HepG2 (cell line): ENCODE measurements around the gene CFAP46. TPM values are rescaled to one million over a fixed set of nuclear protein-coding genes. Genes with fewer than 3 reads are reported as not detected.
A peak's percentile ranks its signal among the peaks of the same experiment; 100 is the strongest.

Experiments
- FOXK1 ChIP-seq: sonication (generic); formaldehyde crosslinking; IDR thresholded peaks from 2 replicates; pipeline ENCODE4 v1.4.0; 2020; ENCODE audit warnings: low read depth, missing genetic modification reagents, borderline replicate concordance
- HDAC6 ChIP-seq: fragments of 200-600 bp; sonication (generic); IDR thresholded peaks from 2 replicates; pipeline ENCODE4 v1.7.0; 2017; ENCODE audit warnings: mild to moderate bottlenecking, antibody characterized with exemption, low read length, low read depth
- KAT2B ChIP-seq: fragments of 150-350 bp; IDR thresholded peaks from 2 replicates; pipeline ENCODE4 v1.6.1; 2014; ENCODE audit warnings: low read depth, low read length, borderline replicate concordance
- MATR3 ChIP-seq: sonication (generic); formaldehyde crosslinking; IDR thresholded peaks from 2 replicates; pipeline ENCODE4 v1.4.0; 2020; ENCODE audit warnings: missing genetic modification reagents
- U2AF2 ChIP-seq: fragments of 200-400 bp; formaldehyde crosslinking; IDR thresholded peaks from 2 replicates; pipeline ENCODE4 v1.6.1; 2017; ENCODE audit warnings: low read depth, mild to moderate bottlenecking, low read length
- XRCC5 ChIP-seq: fragments of 200-400 bp; formaldehyde crosslinking; optimal IDR thresholded peaks from 2 replicates; pipeline ENCODE3; 2017; ENCODE audit warnings: mild to moderate bottlenecking, low read length
- ZNF205 ChIP-seq: IDR thresholded peaks from 2 replicates; pipeline ENCODE4 v1.6.1; 2018; ENCODE audit warnings: missing biosample characterization, missing genetic modification reagents
- ZNF331 ChIP-seq: sonication (generic); formaldehyde crosslinking; IDR thresholded peaks from 2 replicates; pipeline ENCODE4 v1.4.0; 2020; ENCODE audit warnings: missing genetic modification reagents
- ZNF616 ChIP-seq: sonication (generic); formaldehyde crosslinking; IDR thresholded peaks from 2 replicates; pipeline ENCODE4 v1.5.0; 2020; ENCODE audit warnings: low read depth, mild to moderate bottlenecking, missing genetic modification reagents
- polyA plus RNA-seq, 8 experiments: library from polyadenylated mRNA; depleted of rRNA in 3 of 8; stranded (reverse) in 7 of 8; unstranded in 1 of 8; fragments of >200 nt; fragmentation: Illumina TruSeq in 4 of 8; extraction: Trizol in 4 of 8; gene quantifications; 2 replicates each; pipeline versions ENCODE4 v1.2.1 to v1.2.3, GENCODE V29; 2011 to 2016; ENCODE audit warnings: low read depth in 4 of 8, missing spikeins in 1 of 8, mixed read lengths in 1 of 8; ENCODE audit not compliant: insufficient read depth in 1 of 8
- total RNA-seq, 5 experiments: library from RNA; depleted of rRNA; stranded (reverse); fragments of >200 nt; fragmentation: Illumina TruSeq; extraction: Trizol; gene quantifications; 2 replicates each; pipeline ENCODE4 v1.2.3, GENCODE V29; 2016; ENCODE audit warnings: low read depth in 1 of 5
- TF ChIP-seq, protein P1 (sequence below): sonication (generic); formaldehyde crosslinking; IDR thresholded peaks from 2 replicates; pipeline ENCODE4 v1.5.0; 2020; ENCODE audit warnings: mild to moderate bottlenecking, missing genetic modification reagents
- TF ChIP-seq, protein P2 (sequence below), 2 experiments: fragments of 450-650 bp in 1 of 2; sonication (generic) in 1 of 2; formaldehyde crosslinking; IDR thresholded peaks; 2 replicates each; pipeline versions ENCODE4 v1.5.0 to v1.8.0; 2020 to 2022; ENCODE audit warnings: mild to moderate bottlenecking in 1 of 2, missing genetic modification reagents in 1 of 2
- TF ChIP-seq, protein P3 (sequence below): sonication (generic); formaldehyde crosslinking; IDR thresholded peaks from 2 replicates; pipeline ENCODE4 v1.4.0; 2020; ENCODE audit warnings: missing genetic modification reagents
- TF ChIP-seq, protein P4 (sequence below): sonication (generic); formaldehyde crosslinking; IDR thresholded peaks from 2 replicates; pipeline ENCODE4 v1.8.1; 2023; ENCODE audit warnings: mild to moderate bottlenecking, inconsistent platforms, moderate library complexity, missing genetic modification reagents, borderline replicate concordance
- TF ChIP-seq, protein P5 (sequence below): sonication (generic); formaldehyde crosslinking; IDR thresholded peaks from 2 replicates; pipeline ENCODE4 v1.4.0; 2020; ENCODE audit warnings: missing genetic modification reagents
- TF ChIP-seq, protein P6 (sequence below): sonication (generic); formaldehyde crosslinking; IDR thresholded peaks from 2 replicates; pipeline ENCODE4 v1.4.0; 2020; ENCODE audit warnings: missing genetic modification reagents

Gene CFAP46
- total and polyA plus RNA-seq, 2 of the 13 experiments (the other 11 are each of a cell fraction or from before 2014, with no cell fraction given): 0.24 to 0.84 TPM

DNA sequence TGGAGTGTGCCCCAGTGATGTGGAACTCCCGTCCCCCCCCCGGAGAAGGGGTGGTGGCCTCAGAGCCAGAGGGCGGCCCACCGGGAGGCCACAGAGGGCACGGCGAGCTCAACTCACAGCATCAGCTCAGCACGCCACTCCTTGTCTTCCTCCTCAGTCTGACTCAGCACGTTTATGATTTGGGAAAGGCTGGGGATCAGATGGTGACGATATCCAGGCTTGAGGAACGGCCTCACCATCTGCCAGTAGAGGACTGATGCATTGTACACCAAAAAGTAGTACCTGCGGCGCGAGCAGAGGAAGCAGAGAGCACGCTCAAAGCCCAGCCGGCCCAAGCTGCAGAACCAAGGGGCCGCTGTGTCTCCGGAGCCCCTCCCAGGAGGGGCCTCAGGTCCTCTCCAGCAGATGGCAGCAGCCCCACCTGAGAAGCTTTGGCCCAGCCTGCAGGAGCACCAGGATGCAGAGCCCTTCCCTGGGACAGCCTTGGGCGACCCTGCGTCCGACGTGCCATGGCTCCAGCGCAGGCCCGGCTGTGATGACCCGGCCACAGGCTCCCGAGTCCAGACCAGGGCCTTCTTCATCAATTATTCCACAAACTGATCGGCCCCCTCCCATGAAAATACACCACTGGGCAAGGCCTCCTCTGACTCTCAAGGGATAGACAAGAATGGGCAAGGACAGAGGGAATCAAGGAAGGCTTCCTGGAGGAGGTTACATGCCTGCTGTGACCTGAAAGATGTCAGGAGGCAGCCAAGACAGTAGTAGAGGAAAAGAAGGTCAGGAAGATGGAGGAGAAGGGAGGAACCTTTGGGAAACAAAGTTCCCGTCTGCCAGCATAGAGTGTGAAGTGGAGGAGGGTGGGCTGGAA, 3.7 kb downstream of the CFAP46 start (continued):
- no peak for TF ChIP-seq MATR3 (CRISPR knock-in tag)
- TF ChIP-seq, protein P1, sequence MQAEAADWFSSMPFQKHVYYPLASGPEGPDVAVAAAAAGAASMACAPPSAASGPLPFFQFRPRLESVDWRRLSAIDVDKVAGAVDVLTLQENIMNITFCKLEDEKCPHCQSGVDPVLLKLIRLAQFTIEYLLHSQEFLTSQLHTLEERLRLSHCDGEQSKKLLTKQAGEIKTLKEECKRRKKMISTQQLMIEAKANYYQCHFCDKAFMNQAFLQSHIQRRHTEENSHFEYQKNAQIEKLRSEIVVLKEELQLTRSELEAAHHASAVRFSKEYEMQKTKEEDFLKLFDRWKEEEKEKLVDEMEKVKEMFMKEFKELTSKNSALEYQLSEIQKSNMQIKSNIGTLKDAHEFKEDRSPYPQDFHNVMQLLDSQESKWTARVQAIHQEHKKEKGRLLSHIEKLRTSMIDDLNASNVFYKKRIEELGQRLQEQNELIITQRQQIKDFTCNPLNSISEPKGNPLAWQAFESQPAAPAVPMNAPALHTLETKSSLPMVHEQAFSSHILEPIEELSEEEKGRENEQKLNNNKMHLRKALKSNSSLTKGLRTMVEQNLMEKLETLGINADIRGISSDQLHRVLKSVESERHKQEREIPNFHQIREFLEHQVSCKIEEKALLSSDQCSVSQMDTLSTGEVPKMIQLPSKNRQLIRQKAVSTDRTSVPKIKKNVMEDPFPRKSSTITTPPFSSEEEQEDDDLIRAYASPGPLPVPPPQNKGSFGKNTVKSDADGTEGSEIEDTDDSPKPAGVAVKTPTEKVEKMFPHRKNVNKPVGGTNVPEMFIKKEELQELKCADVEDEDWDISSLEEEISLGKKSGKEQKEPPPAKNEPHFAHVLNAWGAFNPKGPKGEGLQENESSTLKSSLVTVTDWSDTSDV (CRISPR knock-in tag): no peak
- TF ChIP-seq ZNF616 (CRISPR knock-in tag): no peak
- TF ChIP-seq ZNF331 (CRISPR knock-in tag): peak; percentile 99
- TF ChIP-seq KAT2B: no peak
- TF ChIP-seq, protein P2, sequence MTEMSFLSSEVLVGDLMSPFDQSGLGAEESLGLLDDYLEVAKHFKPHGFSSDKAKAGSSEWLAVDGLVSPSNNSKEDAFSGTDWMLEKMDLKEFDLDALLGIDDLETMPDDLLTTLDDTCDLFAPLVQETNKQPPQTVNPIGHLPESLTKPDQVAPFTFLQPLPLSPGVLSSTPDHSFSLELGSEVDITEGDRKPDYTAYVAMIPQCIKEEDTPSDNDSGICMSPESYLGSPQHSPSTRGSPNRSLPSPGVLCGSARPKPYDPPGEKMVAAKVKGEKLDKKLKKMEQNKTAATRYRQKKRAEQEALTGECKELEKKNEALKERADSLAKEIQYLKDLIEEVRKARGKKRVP (CRISPR knock-in tag; IDR thresholded peaks at IDR 0.05): no peak
- TF ChIP-seq XRCC5: peak; percentile 54
- TF ChIP-seq, protein P3, sequence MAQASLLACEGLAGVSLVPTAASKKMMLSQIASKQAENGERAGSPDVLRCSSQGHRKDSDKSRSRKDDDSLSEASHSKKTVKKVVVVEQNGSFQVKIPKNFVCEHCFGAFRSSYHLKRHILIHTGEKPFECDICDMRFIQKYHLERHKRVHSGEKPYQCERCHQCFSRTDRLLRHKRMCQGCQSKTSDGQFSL (CRISPR knock-in tag): peak; percentile 32; the same call in 1 of the 2 replicates
- TF ChIP-seq ZNF205 (CRISPR knock-in tag): no peak
- TF ChIP-seq HDAC6: no peak
- TF ChIP-seq U2AF2: no peak
- TF ChIP-seq, protein P4, sequence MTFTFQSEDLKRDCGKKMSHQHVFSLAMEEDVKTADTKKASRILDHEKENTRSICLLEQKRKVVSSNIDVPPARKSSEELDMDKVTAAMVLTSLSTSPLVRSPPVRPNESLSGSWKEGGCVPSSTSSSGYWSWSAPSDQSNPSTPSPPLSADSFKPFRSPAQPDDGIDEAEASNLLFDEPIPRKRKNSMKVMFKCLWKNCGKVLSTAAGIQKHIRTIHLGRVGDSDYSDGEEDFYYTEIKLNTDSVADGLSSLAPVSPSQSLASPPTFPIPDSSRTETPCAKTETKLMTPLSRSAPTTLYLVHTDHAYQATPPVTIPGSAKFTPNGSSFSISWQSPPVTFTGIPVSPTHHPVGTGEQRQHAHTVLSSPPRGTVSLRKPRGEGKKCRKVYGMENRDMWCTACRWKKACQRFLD (CRISPR knock-in tag): no peak
- TF ChIP-seq, protein P5, sequence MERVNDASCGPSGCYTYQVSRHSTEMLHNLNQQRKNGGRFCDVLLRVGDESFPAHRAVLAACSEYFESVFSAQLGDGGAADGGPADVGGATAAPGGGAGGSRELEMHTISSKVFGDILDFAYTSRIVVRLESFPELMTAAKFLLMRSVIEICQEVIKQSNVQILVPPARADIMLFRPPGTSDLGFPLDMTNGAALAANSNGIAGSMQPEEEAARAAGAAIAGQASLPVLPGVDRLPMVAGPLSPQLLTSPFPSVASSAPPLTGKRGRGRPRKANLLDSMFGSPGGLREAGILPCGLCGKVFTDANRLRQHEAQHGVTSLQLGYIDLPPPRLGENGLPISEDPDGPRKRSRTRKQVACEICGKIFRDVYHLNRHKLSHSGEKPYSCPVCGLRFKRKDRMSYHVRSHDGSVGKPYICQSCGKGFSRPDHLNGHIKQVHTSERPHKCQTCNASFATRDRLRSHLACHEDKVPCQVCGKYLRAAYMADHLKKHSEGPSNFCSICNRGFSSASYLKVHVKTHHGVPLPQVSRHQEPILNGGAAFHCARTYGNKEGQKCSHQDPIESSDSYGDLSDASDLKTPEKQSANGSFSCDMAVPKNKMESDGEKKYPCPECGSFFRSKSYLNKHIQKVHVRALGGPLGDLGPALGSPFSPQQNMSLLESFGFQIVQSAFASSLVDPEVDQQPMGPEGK (CRISPR knock-in tag): peak; percentile 62; the same call in 1 of the 2 replicates
- TF ChIP-seq, protein P6, sequence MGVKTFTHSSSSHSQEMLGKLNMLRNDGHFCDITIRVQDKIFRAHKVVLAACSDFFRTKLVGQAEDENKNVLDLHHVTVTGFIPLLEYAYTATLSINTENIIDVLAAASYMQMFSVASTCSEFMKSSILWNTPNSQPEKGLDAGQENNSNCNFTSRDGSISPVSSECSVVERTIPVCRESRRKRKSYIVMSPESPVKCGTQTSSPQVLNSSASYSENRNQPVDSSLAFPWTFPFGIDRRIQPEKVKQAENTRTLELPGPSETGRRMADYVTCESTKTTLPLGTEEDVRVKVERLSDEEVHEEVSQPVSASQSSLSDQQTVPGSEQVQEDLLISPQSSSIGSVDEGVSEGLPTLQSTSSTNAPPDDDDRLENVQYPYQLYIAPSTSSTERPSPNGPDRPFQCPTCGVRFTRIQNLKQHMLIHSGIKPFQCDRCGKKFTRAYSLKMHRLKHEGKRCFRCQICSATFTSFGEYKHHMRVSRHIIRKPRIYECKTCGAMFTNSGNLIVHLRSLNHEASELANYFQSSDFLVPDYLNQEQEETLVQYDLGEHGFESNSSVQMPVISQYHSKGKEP (CRISPR knock-in tag): no peak
- no peak for TF ChIP-seq FOXK1 (CRISPR knock-in tag)
- TF ChIP-seq, all 625 proteins: peak for 9
